Activated naive CD4-positive, alpha-beta T cell treated with anti-CD3 and anti-CD28 coated beads, Interleukin-2, amount 50 U/mL, for 24 hours (primary cell): ENCODE data around the gene BIRC5.
A peak's percentile ranks its signal among the peaks of the same experiment; 100 is the strongest.

Source experiments
- H3K27ac Mint-ChIP-seq: one replicate; pipeline ENCODE4 v1.8.0; 2021; ENCODE audit warnings: mild to moderate bottlenecking, mixed read lengths
- H3K27me3 Mint-ChIP-seq: one replicate; pipeline ENCODE4 v1.8.0; 2021; ENCODE audit warnings: mixed read lengths
- H3K36me3 Mint-ChIP-seq: one replicate; pipeline ENCODE4 v1.8.0; 2021; ENCODE audit warnings: mixed read lengths
- H3K4me1 Mint-ChIP-seq: one replicate; pipeline ENCODE4 v1.8.0; 2021; ENCODE audit warnings: mixed read lengths
- H3K4me3 Mint-ChIP-seq: one replicate; pipeline ENCODE4 v1.8.0; 2021; ENCODE audit warnings: mild to moderate bottlenecking, mixed read lengths
- H3K9me3 Mint-ChIP-seq: one replicate; pipeline ENCODE4 v1.8.0; 2021; ENCODE audit warnings: mixed read lengths

Gene BIRC5

DNA sequence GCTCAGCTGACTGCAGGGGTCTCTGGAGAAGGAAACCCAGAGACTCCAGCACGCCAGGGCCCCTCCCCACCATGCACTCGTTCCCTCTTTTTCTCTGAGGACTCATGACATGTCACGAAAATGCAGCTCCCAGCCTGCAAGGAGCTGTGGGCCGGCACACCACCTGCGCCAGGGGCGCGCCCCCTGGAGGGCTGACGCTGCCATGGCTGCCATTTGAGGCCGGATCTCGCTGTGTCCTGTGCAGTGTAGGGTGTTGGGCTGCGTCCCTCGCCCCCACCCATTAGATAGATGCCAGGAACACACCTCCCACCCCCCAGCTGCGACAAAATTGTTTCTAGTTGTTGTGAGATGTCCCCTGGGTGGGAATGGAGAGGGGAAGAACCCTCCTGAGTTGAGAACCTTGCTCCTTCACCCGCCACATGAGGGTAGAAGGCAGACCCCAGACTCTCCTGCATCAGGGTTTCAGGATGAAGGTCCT lies 37.5 kb upstream of the BIRC5 start:
- Mint-ChIP-seq H3K36me3 (peaks cover 3% of the 10 kb centered on the region), H3K4me3 (no peak overlapping the region), H3K4me1 (peaks cover 53% of the 10 kb centered on the region), H3K27me3 (no peaks in the 10 kb centered on the region), H3K9me3 (no peaks in the 10 kb centered on the region), H3K27ac (peak overlapping the region; percentile 84)

DNA sequence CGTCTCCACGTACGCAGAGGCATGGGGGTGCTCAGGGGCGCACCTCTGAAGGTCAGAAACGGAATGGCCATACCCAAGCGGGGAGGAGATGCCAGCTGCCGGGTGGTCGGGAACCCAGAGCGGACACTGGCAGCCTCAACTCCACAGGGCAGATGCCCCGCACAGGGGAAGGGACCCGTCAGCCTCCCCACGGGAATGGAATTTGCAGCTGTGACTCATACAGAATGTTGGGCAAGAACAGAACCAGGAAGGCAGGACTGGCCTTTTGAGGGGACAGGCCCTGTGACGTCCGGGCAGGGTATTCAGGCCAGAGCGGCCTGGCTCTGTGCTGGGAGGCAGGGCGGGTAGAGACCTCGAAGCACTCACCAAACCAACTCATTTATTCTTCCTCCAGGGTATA lies 34.7 kb upstream of the BIRC5 start:
- H3K27ac Mint-ChIP-seq: peak overlapping the region; percentile 35
- H3K36me3 Mint-ChIP-seq: no peaks in the 10 kb centered on the region
- H3K9me3 Mint-ChIP-seq: no peaks in the 10 kb centered on the region
- H3K4me3 Mint-ChIP-seq: no peak overlapping the region
- no peaks in the 10 kb centered on the region for H3K27me3 Mint-ChIP-seq
- peaks cover 25% of the 10 kb centered on the region for H3K4me1 Mint-ChIP-seq

GRCh38 chr17:78180083-78180482 lies 34.0 kb upstream of the BIRC5 start:
- Mint-ChIP-seq H3K36me3 (no peaks in the 10 kb centered on the region), H3K4me3 (peak overlapping the region; percentile 36), H3K4me1 (peaks cover 24% of the 10 kb centered on the region), H3K27me3 (no peaks in the 10 kb centered on the region), H3K27ac (no peak overlapping the region), H3K9me3 (no peaks in the 10 kb centered on the region)

DNA sequence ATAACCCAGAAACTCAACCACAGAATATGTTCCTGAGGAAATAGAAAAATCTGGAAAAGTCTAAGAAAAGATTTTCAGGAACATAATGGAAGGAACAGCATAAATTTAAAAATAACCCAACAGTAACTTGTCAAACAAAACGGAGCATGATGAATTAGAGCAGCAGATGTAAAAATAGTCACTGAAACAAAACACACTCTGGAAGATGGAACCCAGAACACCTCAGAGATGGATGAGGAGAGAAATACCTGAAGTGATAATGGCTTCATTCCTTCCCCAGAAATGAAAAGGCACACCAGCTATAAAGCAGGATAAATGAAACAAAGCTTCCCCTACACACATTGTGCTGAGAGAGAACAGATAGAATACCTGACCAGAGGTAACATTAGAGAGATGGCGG lies 33.5 kb upstream of the BIRC5 start:
- H3K9me3 Mint-ChIP-seq: no peaks in the 10 kb centered on the region
- peak overlapping the region; percentile 36 for H3K4me3 Mint-ChIP-seq
- peaks cover 21% of the 10 kb centered on the region for H3K4me1 Mint-ChIP-seq
- H3K27me3 Mint-ChIP-seq: no peaks in the 10 kb centered on the region
- no peaks in the 10 kb centered on the region for H3K36me3 Mint-ChIP-seq
- H3K27ac Mint-ChIP-seq: no peak overlapping the region

DNA sequence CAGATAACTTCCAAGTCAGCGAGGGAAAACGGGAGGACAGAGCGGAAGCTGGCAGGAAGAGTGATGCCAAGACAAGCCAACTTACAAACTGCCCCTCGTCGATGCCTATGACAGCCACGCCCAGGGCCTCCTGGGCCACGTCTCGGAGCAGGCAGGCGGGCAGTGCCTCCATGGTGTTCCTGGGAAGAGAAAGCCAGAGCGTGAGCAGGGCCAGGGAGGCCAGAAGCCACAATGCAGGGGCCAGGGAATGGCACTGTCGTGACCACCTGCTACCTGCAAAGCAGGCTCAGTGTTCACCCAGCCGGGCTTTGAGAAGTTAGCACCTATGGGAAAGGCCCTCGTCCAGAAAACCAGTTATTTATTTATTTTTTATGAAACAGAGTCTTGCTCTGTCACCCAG lies 31.5 kb upstream of the BIRC5 start:
- no peak overlapping the region for H3K27ac Mint-ChIP-seq
- peaks cover 14% of the 10 kb centered on the region for H3K4me1 Mint-ChIP-seq
- H3K27me3 Mint-ChIP-seq: no peaks in the 10 kb centered on the region
- H3K9me3 Mint-ChIP-seq: no peaks in the 10 kb centered on the region
- no peaks in the 10 kb centered on the region for H3K36me3 Mint-ChIP-seq
- H3K4me3 Mint-ChIP-seq: no peak overlapping the region

DNA sequence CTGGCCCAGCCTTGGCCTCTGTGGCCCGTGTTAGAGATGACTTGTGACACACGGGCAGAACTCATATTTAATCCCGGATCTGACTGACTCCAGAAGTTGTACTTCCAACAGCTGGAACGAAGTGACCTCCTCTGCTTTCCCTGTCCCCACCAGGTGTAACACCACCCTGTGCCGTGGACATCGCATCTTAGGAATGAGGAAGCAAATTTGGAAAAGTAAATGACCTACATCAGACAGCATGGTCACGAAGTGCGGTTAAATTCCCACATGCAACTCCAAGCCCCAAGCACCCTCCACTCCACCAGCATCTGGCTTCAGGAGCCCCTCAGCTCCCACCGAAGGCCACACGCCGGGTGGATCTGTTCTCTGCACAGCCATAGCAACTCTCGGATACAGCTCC lies 30.1 kb upstream of the BIRC5 start:
- H3K27me3 Mint-ChIP-seq: no peaks in the 10 kb centered on the region
- H3K36me3 Mint-ChIP-seq: no peaks in the 10 kb centered on the region
- H3K4me3 Mint-ChIP-seq: no peak overlapping the region
- peaks cover 18% of the 10 kb centered on the region for H3K4me1 Mint-ChIP-seq
- no peak overlapping the region for H3K27ac Mint-ChIP-seq
- H3K9me3 Mint-ChIP-seq: no peaks in the 10 kb centered on the region

GRCh38 chr17:78184351-78184750 lies 29.7 kb upstream of the BIRC5 start:
- no peaks in the 10 kb centered on the region for H3K27me3 Mint-ChIP-seq
- no peaks in the 10 kb centered on the region for H3K36me3 Mint-ChIP-seq
- H3K9me3 Mint-ChIP-seq: no peaks in the 10 kb centered on the region
- H3K4me1 Mint-ChIP-seq: peaks cover 18% of the 10 kb centered on the region
- H3K27ac Mint-ChIP-seq: no peak overlapping the region
- H3K4me3 Mint-ChIP-seq: peak overlapping the region; percentile 26

DNA sequence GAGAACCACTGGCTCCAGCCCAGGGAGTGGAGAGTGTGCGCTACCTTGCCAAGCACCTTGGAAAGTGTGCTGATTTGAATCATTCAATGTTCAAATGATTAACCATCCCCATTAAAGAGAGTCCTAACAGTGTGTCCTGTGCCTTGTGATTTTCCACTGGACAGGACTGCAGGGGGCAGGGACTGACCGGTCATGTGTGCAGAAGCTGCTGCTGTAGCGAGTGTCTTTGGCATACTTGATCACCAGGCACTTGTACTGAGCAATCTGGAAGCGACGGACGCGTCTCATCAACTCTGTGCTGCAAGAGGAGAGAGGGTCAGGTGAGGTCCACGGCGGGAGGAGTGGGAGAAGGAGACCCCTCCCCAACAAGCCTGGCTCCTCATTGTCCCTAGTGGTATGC lies 29.2 kb upstream of the BIRC5 start:
- Mint-ChIP-seq H3K4me1 (peaks cover 18% of the 10 kb centered on the region), H3K27me3 (no peaks in the 10 kb centered on the region), H3K27ac (peak overlapping the region; percentile 80), H3K4me3 (peak overlapping the region; percentile 49), H3K9me3 (no peaks in the 10 kb centered on the region), H3K36me3 (no peaks in the 10 kb centered on the region)

- Mint-ChIP-seq H3K27ac (no peak overlapping the region), H3K36me3 (no peaks in the 10 kb centered on the region), H3K4me3 (peak overlapping the region; percentile 51)
Observed at GRCh38 chr17:78185981-78186691, 27.9 kb upstream of the BIRC5 start.

DNA sequence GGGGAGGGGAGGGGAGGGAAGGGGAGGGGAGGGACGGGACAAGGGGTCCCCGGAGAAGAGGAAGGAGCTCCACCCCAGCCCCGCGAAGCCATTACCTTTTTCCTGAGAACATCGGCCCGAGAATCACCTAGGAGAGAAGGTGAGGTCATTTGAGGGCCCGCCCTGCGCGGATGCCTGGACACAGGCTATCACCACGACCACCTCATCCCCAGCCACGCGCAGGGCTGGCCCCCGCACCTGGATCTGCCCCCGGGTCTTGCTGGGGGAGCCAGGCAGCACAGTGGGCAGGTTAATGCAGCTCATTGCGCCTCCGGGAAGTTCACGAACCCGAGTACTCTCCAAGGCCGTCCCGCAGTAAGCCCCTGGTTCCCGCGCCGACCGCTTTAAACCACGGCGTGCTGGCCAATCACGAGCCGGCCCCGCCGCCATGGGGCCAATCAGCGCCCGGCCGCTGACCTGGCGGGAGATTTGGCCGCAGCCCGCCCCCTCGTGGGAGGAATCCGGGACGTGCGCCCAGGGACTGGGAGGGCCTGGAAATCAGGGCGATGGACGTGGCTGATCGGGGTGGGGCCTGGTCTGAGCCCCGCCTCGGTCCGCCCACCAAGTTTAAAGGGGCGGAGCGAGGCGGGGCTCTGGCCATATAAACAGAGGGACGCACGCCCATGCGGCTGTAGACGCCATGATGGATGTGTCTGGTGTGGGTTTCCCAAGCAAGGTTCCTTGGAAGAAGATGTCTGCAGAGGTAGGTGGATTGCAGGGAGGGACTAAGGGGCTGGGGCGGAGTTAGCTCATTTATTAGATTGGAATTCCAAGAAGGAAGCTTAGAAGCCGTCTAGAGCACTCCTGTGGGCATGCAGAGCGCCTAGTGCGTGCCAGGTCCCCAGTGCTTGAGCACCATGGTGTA lies 27.1 kb upstream of the BIRC5 start, which contains the start of the genes AFMID and TK1:
AFMID (plus strand) TSS at position 671 of the 904 bp plus-strand sequence; CDS start at position 680, 9 bp downstream.
TK1 (minus strand) TSS at position 361 of the 904 bp plus-strand sequence; CDS start at position 303, 58 bp downstream.
- H3K27ac Mint-ChIP-seq: peak within 1 kb of the TSS; percentile 82
- H3K4me3 Mint-ChIP-seq: peak within 1 kb of the TSS; percentile 88
- H3K9me3 Mint-ChIP-seq: no peaks in the 10 kb centered on the region
- H3K4me1 Mint-ChIP-seq: peaks cover 13% of the 10 kb centered on the region
- H3K27me3 Mint-ChIP-seq: no peaks in the 10 kb centered on the region
- no peaks in the 10 kb centered on the region for H3K36me3 Mint-ChIP-seq

More at GRCh38 chr17:78185981-78186691, 27.9 kb upstream of the BIRC5 start:
- Mint-ChIP-seq H3K4me1 (peaks cover 13% of the 10 kb centered on the region), H3K9me3 (no peaks in the 10 kb centered on the region), H3K27me3 (no peaks in the 10 kb centered on the region)

DNA sequence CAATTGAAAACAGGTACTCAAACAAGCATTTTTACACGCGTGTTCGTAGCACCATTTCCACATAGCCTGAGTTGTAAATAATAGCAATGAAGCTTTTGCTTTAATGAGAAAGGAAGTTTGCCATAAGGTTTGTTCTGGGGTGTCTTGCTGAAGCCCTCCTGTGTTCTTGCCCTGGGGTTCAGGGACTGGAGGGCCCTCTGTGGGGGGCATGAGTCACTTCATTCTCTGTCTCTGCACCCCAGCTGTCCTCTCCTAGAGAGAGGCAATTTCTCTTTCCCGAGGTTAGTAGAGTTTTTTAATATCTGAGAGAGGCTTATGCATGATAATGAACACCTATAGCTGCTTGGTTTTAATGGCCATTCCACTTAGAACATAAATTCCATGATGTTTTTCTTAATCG lies 17.3 kb upstream of the BIRC5 start:
- Mint-ChIP-seq H3K4me3 (no peak overlapping the region), H3K36me3 (peaks cover 1% of the 10 kb centered on the region), H3K27me3 (no peaks in the 10 kb centered on the region), H3K27ac (no peak overlapping the region), H3K4me1 (no peaks in the 10 kb centered on the region), H3K9me3 (no peaks in the 10 kb centered on the region)

DNA sequence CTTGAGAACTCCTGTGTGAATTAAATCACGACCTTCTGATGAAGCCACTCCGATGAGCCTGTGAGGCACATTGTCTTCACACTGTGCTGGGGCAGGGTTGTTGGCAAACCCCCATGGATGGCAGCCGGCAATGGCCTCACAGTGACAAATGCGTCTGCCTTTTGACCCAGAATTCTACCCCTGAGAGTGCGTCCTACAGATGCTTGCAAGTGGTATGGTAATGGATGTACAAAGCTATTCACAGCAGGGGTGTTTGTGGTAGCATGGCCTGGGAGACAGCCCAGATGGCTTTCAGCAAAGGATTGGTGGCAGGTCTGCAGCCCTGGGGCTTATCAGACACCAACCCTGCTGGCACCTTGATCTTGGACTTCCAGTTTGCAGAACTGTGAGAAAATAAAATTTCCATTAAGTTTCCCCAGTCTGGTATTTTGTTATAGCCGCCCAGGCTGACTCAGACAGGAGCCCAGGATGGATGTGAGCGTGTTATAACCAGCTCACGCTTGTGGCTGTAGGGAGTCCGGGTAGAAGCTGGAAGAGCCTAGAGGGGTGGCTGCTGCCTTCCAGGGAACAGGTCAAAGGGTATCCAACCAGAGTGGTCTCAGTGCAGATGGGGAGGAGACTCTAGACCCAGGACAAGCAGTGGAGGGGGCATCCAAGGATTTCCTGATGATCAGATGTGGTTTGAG lies 16.8 kb upstream of the BIRC5 start:
- Mint-ChIP-seq H3K4me3 (no peak overlapping the region), H3K9me3 (no peaks in the 10 kb centered on the region), H3K27me3 (no peaks in the 10 kb centered on the region), H3K27ac (no peak overlapping the region), H3K4me1 (no peaks in the 10 kb centered on the region), H3K36me3 (peaks cover 1% of the 10 kb centered on the region)

- Mint-ChIP-seq H3K36me3 (no peaks in the 10 kb centered on the region), H3K9me3 (no peaks in the 10 kb centered on the region), H3K4me1 (no peaks in the 10 kb centered on the region), H3K27me3 (no peaks in the 10 kb centered on the region), H3K4me3 (no peak overlapping the region), H3K27ac (no peak overlapping the region)
Observed at GRCh38 chr17:78200451-78200850, 13.6 kb upstream of the BIRC5 start.

GRCh38 chr17:78202666-78203065 lies 11.4 kb upstream of the BIRC5 start:
- Mint-ChIP-seq H3K4me3 (no peak overlapping the region), H3K4me1 (no peaks in the 10 kb centered on the region), H3K9me3 (no peaks in the 10 kb centered on the region), H3K27ac (no peak overlapping the region), H3K27me3 (no peaks in the 10 kb centered on the region), H3K36me3 (no peaks in the 10 kb centered on the region)

DNA sequence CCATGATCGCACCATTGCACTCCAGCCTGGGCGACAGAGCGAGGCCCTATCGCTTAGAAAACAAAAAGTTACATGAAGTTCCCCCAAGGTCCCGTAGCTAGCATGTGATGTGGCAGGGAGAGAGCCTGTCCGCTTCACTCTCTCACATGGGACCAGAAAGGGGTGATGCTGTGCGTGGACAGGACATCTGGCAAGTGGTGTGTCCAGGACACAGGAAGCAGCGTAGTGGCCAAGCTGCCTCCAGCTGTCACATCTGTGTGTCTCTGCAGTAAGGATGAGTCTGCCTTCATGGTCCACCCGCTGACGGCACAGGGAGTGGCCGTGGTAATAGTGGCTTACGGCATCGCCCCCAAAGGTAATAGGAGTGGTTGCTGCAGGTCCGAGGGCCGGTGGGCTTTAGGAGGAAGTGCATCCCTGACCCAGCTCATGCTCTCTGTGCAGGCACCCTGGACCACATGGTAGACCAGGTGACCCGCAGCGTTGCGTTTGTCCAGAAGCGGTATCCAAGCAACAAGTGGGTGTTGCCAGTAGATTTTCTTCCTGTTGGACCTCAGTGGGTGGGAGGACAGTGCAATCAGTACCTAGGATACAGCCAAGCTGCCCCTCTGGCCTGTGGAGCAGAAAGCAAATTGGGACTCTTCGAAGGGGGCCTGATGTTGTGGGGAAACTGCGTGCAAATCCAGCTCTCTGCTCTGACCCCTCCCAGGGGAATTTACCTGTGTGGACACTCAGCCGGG lies 9.5 kb upstream of the BIRC5 start:
- no peaks in the 10 kb centered on the region for H3K36me3 Mint-ChIP-seq
- no peak overlapping the region for H3K4me3 Mint-ChIP-seq
- H3K9me3 Mint-ChIP-seq: no peaks in the 10 kb centered on the region
- no peaks in the 10 kb centered on the region for H3K27me3 Mint-ChIP-seq
- H3K27ac Mint-ChIP-seq: no peak overlapping the region
- H3K4me1 Mint-ChIP-seq: no peaks in the 10 kb centered on the region
